ENCODE measurements around the gene PLIN4.

Gene PLIN4

DNA sequence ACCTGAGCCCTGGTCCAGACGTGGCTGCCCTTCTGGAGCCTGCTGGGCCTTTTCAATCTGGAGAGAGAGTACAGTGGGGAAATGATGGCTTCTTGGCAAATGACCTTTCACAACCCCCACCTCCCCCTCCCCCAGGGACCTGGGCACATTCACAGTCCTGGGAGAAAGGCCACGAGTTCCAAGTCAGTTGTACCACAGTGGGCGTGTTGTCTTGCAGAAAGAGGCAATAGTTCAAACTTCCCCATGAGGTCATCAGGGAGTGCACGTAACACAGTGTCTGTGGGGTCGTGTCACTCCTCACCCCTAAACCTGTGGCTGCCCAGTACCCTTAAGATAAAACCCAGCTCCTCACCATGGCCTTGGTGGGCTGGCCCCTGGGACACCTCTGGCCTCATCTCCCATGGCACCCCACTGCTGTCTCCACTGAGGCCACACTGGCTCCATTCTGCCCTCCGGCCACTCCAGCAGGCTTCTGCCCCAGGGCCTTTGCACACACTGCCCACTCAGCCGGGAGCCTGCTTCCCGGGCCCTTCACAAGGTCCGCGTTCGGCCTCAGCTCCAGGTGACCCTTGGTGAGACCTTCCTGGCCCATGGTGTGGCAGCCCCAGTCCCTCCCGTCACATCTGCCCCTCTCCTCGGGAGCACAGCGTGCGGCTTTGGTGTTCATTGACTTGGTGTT lies 13.3 kb downstream of the PLIN4 start:
- no peak for DNase-seq

DNA sequence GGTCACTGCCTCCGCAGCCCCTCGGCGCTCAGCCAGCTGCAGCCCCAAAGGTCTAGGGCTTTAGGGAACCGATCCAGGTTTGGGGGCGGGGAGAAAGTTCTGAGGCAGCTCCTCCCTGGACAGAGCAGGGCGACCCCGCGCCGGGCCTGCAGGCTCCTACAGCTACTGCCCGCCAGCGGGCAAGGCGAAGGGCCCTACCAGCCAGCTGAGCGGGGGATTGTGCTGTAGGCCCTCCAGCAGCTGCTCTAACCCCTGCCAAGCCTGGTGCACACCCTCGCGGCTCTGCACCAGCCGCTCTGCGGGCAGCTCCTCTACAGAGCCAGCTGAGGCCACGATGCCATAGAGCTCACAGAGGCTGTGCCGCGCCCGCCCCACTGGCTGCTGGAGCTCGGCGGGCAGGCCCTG lies 14.0 kb downstream of the PLIN4 start:
- no peak for DNase-seq

DNA sequence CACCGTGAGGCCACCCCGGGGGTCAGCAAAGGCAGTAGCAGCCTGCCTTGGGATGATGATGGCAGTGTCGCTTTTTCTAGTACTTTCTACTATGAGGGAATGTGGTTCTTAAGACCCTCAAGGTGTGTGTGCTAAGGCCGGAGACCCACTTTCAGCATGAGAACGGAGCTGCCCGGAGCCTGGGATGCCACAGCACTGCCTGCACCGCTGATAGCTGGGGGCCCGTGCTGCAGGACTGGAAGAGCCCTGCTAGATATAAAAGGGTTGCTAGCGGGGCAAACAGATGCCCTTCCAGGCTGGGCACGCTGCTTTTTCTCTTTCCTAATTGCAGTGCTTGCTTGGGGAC lies 14.5 kb downstream of the PLIN4 start:
- no peak for DNase-seq

DNA sequence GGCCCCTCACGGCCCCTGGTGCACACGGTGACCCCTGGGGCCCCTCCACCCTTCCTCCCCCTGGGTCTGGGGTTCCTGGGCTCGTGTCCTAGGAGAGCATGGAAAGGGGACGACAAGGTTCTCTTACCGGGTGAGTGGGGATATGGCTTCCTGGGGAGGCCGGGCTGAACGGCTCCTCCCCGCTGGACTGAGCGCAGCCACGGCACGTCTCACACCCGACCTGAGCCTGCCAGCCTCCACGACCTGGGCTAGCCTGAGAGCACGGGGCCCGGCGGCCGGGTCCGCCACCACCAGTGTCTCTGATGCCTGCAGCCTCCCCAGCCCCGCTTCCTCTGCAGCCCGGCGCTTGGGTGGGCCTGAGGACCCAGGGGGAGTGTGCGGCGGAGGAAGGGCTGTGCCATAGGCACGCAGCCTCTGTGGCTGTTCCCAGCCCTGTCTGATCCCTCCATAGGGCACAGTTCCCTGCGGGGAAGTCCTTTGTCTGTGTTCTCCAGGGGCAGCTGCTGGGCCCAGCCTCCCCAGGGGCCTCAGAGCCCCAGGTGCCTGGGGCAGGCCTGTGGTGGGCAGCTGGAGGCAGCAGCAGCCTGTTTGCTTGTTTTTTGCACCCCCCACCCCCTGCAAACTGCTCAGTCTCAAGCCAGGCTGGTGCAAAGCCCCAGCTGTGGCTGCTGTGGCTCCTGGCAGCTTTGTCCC lies 15.0 kb downstream of the PLIN4 start:
- no peak for DNase-seq

DNA sequence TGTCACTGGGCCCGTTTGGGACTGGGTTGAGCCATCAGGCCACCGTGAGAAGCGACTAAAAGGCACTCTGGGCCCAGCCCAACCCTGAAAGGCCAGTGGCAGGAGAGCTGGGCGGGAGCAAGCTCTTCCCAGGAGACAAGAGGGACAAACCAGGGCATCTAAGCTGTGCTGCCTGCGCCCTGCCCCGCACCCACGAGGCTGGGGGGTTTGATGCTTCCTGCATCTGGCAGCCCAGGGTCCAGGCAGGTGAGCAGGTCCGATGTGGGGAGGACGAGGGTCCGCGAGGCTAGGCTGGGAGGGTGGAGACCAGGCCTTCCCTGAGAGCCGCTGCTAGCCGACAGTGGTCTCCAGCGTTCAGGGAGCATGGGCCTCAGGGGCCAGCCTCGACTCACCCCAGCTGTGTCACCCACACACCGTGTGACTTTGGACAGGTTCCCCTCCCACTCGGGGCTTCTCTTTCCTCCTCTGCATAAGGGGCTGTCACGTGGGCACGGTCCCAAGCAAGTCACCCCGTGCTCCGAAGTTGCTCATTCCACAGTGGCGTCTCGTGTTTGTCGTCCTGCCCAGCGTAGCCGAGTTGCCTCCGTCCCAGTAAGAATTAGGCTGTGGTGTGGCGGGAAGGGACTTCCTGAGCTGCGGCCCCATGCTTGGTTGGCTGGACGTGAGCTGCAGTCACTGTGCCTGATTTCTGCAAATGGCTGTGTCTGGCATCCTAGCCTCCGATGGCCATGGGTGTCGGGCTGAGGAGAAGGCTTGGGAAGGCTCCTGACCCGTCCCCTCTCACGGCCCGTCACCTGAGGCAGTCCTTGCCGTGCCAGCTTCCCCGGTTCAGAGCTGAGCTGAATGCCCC lies 15.8 kb downstream of the PLIN4 start:
- DNase-seq, result no peak

DNA sequence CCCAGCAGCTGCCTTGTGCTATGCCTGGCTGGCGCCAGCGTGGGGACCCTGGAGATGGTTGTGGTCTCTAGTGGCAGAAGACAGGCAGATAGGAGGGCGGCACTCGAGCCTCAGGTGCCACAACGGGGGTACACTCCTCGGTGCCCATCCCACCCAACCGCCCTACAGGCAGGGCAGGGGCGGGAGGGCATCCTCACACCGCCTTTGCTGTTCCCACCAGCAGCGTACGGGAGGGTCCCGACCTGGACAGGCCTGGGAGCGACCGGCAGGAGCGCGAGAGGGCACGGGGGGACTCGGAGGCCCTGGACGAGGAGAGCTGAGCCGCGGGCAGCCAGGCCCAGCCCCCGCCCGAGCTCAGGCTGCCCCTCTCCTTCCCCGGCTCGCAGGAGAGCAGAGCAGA lies 16.6 kb downstream of the PLIN4 start:
- DNase-seq, result no peak

DNA sequence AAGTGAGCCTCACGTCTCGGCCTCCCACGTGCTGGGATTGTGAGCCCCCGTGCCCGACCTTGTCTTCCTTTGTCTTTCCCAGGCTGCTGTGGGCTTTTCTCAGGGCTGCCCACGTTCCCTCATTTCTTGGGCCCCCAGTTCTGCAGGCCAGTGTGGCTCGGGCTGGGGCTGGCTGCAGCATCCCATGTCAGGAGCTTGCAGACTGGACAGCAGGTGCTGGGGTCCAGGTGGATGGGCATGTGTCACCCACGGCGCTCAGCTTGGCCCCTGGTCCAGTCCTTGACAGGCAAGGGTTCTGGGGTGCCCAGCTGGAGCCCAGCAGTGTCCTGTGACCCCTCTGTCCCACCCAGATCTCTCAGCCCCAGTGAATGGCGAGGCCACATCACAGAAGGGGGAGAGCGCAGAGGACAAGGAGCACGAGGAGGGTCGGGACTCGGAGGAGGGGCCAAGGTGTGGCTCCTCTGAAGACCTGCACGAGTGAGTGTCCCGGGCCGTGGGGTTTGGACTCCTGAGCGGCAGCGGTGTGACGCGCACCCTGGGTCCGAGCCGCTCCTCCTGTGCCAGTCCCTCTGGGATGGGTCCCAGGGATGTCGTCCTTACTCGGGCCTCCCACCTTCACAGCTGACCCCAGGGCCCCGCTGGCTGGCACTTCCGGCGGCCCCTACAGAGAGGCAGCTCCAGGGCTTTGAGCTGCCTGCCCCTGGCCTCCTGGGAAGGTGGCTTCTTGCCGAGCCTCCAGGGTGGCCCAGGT lies 17.3 kb downstream of the PLIN4 start:
- DNase-seq, result no peak

DNA sequence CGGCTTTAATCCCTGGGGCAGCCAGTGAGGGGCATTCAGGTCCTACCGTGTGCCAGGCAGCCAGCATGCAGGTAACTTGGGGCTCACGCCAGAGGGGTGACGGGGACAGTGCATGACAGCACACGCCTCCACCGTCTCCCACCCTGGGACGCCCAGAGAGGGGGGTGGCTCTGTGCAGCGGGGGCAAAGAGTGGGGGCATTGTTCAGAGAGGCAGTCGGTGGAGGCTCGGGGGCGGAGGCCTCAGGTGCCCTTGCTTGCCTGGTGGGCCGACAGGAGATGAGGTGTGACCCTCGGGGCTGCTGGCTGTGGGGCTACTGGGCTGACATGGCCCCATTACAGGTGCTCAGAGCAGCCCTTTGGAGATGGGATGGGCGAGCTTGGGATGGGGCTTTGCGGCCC lies 18.4 kb downstream of the PLIN4 start:
- DNase-seq, result no peak

DNA sequence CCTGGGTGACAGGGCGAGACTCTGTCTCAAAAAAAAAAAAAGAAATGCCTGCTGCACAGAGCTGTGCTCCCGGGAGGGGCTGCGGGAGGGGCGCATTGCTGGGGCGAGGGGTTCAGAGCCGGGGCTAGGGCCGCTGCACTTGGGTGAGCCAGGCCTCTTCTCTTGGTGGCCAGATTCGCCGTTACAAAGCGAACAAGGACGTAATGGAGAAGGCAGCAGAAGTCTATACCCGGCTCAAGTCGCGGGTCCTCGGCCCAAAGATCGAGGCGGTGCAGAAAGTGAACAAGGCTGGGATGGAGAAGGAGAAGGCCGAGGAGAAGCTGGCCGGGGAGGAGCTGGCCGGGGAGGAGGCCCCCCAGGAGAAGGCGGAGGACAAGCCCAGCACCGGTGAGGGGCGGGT lies 19.0 kb downstream of the PLIN4 start:
- DNase-seq, result no peak

DNA sequence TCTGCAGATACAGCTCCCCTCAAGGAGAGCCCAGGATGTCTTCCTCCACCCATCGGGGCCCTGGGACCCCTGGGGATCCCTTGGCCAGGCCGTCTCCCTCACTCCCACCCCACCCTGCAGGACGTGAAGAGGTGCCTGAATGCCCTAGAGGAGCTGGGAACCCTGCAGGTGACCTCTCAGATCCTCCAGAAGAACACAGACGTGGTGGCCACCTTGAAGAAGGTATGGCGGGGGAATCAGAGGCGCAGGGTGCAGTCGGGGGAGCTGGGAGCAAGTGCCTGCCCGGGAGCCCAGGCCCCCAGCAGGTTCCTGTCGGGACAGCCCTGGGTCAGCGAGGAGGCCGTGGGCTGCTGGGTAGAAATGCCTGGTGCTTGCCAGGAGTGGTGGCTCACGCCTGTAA lies 19.6 kb downstream of the PLIN4 start:
- no peak for DNase-seq

DNA sequence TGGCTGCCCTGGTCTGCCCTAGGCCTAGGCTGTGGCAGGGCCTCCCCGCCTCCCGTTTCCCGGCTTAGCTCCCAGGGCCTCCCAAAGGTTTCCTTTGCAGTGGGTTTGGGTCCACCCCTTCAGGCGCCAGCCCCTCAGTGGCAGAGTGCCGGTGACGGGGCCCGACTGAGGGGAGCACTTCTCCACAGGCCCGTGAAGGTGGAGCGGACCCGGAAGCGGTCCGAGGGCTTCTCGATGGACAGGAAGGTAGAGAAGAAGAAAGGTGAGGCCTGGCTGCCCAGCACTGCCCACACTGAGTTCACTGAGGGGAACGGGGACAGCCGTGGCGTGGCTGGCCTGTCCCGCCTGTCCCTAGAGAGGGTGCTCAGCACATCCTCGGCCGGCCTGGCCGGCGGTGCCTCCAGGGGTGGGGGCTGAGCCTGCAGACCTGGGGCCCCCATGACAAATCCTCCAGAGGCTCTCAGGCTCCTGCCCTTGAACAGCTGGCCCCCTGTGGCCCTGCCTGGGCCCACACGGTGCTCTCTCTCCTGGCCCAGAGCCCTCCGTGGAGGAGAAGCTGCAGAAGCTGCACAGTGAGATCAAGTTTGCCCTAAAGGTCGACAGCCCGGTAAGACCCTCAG lies 20.4 kb downstream of the PLIN4 start:
- DNase-seq, result no peak

DNA sequence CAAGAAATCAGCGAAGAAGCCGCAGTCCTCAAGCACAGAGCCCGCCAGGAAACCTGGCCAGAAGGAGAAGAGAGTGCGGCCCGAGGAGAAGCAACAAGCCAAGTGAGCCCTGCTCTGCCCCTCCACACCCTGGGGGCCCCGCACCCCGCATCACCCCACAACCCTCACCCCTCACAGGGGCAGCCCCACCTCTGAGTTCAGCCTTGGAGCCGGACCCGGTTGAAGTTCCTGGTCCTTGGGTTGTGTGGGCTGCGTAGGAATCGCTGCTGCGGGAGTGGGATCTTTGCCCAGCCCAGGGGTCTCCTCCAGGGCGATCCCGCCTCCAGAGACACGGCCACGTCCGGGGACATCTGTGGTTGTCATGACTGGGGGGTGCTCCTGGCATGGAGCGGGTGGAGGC lies 22.0 kb downstream of the PLIN4 start:
- no peak for DNase-seq

DNA sequence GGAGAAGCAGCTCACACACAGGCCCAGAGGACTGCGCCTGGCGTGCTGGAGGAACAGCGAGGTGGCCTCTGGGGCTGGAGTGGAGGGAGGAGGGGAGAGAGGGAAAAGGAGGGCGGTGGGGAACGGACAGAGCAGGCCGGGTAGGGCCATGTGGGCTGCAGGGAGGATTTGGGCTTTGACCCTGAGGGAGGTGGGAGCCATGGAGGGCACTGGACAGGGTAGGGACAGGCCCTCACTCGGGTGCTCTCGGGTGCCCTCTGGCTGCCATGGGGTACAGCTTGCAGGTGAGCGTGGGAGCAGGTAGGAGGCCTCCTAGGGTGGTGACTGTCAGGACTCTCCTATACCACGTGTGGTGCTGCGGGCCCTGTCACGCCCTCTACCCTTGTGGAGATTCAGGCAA lies 22.8 kb downstream of the PLIN4 start:
- DNase-seq, result no peak

DNA sequence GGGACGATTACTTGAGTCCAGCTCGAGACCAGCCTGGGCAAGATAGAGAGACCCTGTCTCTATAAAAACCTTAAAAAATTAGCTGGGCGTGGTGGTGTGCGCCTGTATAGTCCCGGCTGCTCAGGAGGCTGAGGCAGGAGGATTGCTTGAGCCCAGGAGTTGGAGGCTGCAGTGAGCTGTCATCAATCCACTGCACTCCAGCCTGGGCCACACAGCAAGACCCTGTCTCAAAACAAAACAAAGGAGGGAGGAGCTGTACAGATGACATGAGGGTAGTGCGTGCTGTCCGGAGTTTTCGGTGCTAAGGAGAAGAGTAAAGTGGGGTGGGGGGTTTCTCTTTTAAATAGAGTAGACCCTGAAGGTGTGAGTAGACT lies 23.6 kb downstream of the PLIN4 start:
- DNase-seq, result no peak

DNA sequence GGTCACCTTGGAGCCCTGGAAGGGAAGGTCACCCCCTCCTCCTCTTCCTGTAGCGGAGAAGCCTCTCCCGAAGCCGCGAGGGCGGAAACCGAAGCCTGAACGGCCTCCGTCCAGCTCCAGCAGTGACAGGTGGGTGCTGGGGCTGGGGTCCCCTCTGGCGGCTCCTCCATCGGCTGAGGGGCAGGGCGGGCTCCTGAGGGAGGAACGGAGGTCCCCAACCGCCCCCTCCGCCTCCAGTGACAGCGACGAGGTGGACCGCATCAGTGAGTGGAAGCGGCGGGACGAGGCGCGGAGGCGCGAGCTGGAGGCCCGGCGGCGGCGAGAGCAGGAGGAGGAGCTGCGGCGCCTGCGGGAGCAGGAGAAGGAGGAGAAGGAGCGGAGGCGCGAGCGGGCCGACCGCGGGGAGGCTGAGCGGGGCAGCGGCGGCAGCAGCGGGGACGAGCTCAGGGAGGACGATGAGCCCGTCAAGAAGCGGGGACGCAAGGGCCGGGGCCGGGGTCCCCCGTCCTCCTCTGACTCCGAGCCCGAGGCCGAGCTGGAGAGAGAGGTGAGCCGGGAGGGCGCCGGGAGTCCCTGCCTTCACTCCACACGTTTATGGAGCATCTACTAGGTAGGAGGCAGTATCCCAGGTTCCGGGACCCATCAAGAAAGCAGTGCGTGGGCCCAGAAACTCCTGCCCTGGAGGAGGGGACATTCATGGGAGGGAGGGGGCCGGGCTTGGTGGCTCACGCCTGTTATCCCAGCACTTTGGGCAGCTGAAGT lies 24.2 kb downstream of the PLIN4 start:
- no peak for DNase-seq

DNA sequence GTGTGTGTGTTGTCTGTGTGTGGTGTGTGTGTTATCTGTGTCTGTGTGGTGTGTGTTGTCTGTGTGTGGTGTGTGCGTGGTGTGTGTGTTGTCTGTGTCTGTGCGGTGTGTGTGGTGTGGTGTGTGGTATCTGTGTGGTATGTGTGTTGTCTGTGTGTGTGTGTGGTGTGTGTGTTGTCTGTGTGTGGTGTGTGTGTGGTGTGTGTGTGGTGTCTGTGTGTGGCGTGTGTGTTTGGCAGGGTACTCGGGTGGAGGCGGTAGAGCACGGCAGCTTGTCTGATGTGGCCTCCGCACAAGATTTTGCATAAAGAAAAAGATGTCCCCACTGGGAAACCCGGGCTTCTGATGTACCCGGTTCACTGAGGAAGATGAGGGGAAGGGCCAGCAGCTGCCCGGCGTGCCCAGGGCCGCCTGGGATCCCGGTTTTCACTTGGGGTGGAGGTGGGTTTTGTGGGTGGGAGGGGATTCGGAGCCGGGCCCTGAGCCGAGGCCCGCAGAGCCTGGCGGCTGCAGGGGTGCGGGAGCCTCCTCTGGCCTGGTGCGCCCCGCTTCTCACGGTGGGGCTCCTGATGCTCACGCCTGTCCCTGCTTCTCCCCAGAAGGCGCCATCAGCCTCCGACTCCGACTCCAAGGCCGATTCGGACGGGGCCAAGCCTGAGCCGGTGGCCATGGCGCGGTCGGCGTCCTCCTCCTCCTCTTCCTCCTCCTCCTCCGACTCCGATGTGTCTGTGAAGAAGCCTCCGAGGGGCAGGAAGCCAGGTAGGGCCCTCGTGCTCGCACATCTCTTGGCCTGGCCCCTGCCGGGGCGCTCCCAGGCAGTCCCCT lies 25.0 kb downstream of the PLIN4 start:
- DNase-seq, result no peak

DNA sequence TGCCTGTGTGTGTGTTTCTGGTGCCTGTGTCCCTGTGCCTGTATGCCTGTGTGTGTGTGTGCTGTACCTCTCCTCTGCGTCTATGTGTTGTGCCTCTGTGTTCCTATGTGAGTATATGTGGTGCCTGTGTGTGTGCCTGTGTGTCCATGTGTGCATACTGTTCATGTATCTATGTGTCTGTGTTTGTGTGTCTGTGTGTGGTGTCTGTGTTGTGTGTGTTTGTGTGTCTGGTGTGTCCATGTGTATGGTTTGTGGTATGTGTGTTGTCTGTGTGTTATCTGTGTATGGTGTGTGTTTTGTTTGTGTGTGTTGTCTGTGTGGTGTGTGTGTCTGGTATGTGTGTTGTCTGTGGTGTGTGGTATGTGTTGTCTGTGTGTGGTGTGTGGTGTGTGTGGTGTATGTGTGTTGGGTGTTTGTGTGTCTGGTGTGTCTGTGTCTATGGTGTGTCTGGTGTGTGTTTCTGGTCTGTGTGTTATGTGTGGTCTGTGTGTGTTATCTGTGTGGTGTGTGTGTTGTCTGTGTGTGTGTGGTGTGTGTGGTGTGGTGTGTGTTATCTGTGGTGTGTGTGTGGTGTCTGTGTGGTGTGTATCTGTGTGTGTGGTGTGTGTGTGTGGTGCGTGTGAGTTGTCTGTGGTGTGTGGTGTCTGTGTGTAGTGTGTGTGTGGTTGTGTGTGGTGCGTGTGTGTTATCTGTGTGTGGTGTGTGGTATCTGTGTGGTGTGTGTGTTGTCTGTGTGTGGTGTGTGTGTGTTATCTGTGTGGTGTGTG lies 25.8 kb downstream of the PLIN4 start:
- no peak for DNase-seq

DNA sequence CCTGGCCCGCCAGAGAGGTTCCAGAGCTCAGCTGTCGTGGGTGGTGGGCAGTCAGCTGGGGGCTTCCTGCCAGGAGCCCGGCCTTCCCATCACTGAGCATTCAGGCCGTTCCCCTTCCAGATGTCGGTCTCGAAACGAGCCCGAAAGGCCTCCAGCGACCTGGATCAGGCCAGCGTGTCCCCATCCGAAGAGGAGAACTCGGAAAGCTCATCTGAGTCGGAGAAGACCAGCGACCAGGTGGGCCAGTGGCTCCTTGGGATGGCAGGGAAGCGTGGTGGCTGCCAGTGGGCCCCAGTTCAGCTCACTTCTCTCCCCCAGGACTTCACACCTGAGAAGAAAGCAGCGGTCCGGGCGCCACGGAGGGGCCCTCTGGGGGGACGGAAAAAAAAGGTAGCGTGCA lies 26.8 kb downstream of the PLIN4 start:
- no peak for DNase-seq

DNA sequence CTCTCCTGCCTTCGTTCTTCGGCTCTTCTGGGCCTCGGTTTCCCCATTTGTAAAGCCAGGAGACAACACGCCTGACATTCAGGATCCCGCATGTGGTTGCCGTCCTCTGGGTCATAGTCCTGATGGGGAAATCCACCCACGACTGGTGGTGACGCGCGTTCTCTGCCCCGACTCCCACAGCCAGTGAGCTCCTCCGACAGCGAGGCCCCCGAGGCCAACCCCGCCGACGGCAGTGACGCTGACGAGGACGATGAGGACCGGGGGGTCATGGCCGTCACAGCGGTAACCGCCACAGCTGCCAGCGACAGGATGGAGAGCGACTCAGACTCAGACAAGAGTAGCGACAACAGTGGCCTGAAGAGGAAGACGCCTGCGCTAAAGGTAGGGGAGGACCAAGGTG lies 29.8 kb downstream of the PLIN4 start:
- DNase-seq, result no peak

DNA sequence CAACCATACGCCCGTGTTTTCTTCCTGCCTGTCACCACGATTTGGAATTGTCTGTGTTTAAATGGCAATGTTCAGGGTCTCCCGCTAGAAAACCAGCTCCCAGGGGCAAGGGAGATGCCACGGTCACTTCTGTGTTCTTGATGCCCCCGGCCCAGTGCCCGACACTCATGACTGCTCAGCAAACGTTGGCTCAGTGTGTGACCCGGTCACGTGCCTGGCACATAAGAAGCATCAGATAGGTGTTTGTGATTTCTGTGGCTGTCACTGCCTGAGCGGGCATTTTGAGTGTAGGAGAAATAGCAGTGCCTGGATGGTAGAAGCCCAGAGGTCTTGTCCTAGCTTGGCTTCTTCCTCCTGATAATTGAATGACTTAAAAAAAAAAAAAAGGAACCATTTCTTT lies 30.7 kb downstream of the PLIN4 start:
- DNase-seq, result no peak

DNA sequence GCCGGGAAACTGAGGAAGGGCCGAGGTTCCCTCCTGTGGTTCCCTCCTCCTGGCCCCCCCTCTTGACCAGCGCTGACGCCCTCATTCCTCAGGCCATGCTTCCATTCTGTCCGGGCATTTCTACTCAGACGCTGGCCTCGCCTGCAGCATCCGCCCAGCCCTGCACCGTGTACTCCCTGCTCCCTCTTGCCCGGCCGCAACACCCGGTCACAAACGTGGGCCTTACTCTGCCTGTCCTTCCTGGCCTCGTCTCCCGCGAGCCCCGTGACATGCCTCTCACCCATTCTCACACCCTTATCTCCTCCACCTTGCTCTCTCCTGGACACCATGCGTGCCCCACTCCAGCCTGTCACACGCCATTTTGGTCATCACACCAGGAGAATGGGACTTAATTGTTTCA lies 34.9 kb downstream of the PLIN4 start:
- no peak for DNase-seq
